C4-2B (cell line): Measurements from ENCODE around the gene OR13J1.

Experiments used
- H3K27ac ChIP-seq: fragments of 450-650 bp; 2 replicates; pipeline ENCODE4 v1.5.1; 2017
- CTCF ChIP-seq: fragments of 450-650 bp; conservative IDR thresholded peaks from 2 replicates; pipeline ENCODE4 v1.5.1; 2017; ENCODE audit warnings: mild to moderate bottlenecking
- ZFX ChIP-seq: fragments of 450-650 bp; IDR thresholded peaks from 2 replicates; pipeline ENCODE4 v1.6.1; 2017

OR13J1 gene

GRCh38 chr9:35856206-35856605 is 14.0 kb downstream of the OR13J1 start:
- no peak overlapping the region for H3K27ac ChIP-seq
- TF ChIP-seq ZFX (no peak), CTCF (no peak)

DNA sequence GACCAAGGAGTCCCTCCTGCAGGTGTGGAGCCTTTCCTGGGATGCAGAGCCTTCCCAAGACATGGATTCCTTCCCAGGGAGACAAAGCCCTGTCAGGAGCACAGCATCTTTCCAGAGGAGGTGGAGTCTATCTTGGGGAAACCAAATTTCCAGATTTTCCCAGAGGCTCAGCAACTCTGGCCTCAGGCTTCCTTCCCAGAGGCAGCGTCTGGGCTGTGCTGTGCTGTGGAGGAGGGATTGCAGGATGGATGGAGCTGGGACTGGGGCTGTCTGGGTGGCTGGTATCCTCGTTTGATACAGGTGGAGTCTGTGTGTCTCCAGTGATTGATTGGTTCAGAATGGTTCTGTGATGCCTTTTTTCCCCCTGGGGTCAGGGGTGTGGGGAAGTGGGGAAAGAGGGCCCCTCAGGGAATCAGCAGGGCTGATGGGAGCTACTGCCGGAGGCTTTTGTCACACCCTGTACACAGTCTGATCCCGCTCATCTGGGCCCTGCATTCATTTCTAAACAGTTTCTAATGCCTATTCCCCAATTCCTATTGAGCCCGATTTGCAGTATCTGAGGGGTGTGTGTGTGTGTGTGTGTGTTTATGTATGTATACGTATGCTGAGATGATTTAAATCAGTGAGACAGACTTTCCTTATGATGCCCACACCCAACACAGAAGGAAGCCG is 16.0 kb downstream of the OR13J1 start:
- H3K27ac ChIP-seq: no peak overlapping the region
- TF ChIP-seq ZFX (no peak), CTCF (no peak)

DNA sequence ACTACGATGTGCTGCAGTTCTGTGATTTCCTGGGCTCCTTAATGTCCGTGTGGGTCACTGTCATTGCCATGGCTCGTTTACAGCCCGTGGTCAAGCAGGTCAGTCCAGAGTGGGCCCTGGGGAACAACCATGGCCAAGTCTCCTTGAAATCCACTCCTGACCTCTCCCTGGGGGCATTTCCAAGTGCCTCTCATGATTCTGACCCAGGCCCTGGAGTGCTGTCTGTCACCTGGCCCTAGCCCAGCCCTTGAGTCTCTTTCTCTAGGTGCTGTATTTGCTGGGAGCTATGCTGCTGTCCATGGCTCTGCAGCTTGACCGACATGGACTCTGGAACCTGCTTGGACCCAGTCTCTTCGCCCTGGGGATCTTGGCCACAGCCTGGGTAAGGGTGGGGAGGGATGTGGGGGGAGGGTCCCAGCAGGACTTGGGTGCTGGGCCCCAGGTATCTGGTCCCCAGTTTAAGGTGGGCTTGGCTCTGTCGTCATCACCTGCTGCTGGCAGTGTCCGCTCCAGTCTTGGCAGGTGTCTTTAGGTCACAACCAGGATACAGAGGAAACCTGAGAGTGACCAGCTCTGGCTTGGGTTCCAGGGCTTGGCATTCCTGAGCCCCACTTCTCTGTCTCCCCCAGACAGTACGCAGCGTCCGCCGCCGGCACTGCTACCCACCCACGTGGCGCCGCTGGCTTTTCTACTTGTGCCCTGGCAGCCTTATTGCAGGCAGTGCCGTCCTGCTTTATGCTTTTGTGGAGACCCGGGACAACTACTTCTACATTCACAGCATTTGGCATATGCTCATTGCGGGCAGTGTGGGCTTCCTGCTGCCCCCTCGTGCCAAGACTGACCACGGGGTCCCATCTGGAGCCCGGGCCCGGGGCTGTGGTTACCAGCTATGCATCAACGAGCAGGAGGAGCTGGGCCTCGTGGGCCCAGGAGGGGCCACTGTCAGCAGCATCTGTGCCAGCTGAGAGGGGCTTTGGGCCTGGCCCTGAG is 17.0 kb downstream of the OR13J1 start:
- TF ChIP-seq CTCF (no peak), ZFX (no peak)

DNA sequence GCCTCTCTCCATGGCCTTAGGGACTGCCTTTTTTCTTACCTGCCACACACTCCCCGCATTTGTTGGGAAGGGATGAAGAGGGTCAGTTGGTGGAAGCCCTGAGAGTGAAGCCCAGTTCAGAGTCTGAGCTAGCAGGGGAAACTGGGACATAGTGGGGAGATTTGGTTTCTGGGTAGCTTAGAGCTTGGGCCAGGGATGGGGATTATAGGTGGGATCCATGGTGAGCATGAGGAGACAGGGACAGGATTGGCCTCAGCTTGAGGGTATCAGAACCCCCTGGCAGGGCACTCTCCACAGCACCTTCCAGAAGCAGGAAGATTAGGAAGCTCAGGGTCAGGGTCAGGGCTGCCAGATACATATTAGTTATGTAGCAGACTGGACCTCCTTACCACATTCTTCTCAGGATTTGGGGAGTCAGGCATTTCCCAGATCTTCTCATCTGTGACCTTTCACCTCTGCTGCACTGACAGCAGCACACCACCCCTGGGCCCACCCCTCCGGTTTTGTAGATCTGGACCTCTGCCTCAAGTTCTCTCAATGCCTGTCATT is 17.9 kb downstream of the OR13J1 start:
- TF ChIP-seq ZFX: no peak
- TF ChIP-seq CTCF: no peak
- no peak overlapping the region for H3K27ac ChIP-seq

More for the DNA sequence above, 17.0 kb downstream of the OR13J1 start:
- no peak overlapping the region for H3K27ac ChIP-seq

- TF ChIP-seq ZFX: no peak
- no peak for TF ChIP-seq CTCF
- H3K27ac ChIP-seq: no peak overlapping the region; the same call in 1 of the 2 replicates
Observed at GRCh38 chr9:35847792-35848572, 22.2 kb downstream of the OR13J1 start.

- no peak for TF ChIP-seq CTCF
- no peak for TF ChIP-seq ZFX
Observed at GRCh38 chr9:35845824-35846771, 24.1 kb downstream of the OR13J1 start.

More at GRCh38 chr9:35845824-35846771, 24.1 kb downstream of the OR13J1 start:
- H3K27ac ChIP-seq: peak overlapping the region; percentile 73
